ENCODE data around the gene PHLPP2.
"Not testable (repeated sequence)": the region's sequence is repeated elsewhere in the genome, so short reads cannot be mapped to it uniquely, and the experiment has no call there.

PHLPP2 gene

GRCh38 chr16:71610936-71611871 lies 113.3 kb downstream of the PHLPP2 start:
- no peak for DNase-seq

- DNase-seq = no peak
These were observed 114.1 kb downstream of the PHLPP2 start for GRCh38 chr16:71610447-71610846.

- DNase-seq = no peak
These were observed 115.4 kb downstream of the PHLPP2 start for GRCh38 chr16:71609066-71609465.

- no peak for DNase-seq
These were observed 123.7 kb downstream of the PHLPP2 start for GRCh38 chr16:71600822-71601221.

- DNase-seq = not testable (repeated sequence)
These were observed 126.1 kb downstream of the PHLPP2 start for GRCh38 chr16:71598426-71598825.

GRCh38 chr16:71595340-71595826 lies 129.1 kb downstream of the PHLPP2 start:
- DNase-seq = not testable (repeated sequence)

Measured in NCI-H2081 (cell line).